Neuronal stem cell (in vitro differentiated cells): ENCODE results near the gene ZCCHC7.

Source experiments
- DNase-seq: peaks from one replicate; pipeline ENCODE4 v3.0.0-alpha.2; 2013; ENCODE audit warnings: low spot score
- H2AFZ ChIP-seq: one replicate; pipeline ENCODE4 v1.6.1; 2013; ENCODE audit warnings: mild to moderate bottlenecking, low read length, inconsistent platforms
- H2AK5ac ChIP-seq: 2 replicates; pipeline ENCODE4 v1.6.1; 2013; ENCODE audit warnings: low read depth, mild to moderate bottlenecking, inconsistent platforms, low read length, moderate library complexity, mixed read lengths
- H2BK120ac ChIP-seq: 2 replicates; pipeline ENCODE4 v1.6.1; 2013; ENCODE audit warnings: low read depth, mild to moderate bottlenecking, inconsistent platforms, low read length, moderate library complexity, mixed read lengths
- H2BK12ac ChIP-seq: one replicate; pipeline ENCODE4 v1.6.1; 2013; ENCODE audit warnings: low read length, inconsistent platforms
- H2BK15ac ChIP-seq: 2 replicates; pipeline ENCODE4 v1.6.1; 2013; ENCODE audit warnings: mild to moderate bottlenecking, low read length, inconsistent platforms, mixed read lengths
- H2BK5ac ChIP-seq: one replicate; pipeline ENCODE4 v1.6.1; 2013; ENCODE audit warnings: inconsistent platforms, mild to moderate bottlenecking, low read length, moderate library complexity
- H3K14ac ChIP-seq: one replicate; pipeline ENCODE4 v1.6.1; 2013; ENCODE audit warnings: low read length, inconsistent platforms
- H3K18ac ChIP-seq: 2 replicates; pipeline ENCODE4 v1.6.1; 2013; ENCODE audit warnings: low read length, inconsistent platforms
- H3K23ac ChIP-seq: 2 replicates; pipeline ENCODE4 v1.6.1; 2013; ENCODE audit warnings: low read depth, mild to moderate bottlenecking, mixed read lengths, low read length, inconsistent platforms; ENCODE audit not compliant: poor library complexity
- H3K27ac ChIP-seq: replicated peaks from 3 replicates; pipeline ENCODE4 v1.5.1; 2013; ENCODE audit warnings: low read length, inconsistent platforms
- H3K27me3 ChIP-seq, 3 experiments: 2 replicates each; pipeline ENCODE4 v1.6.1; 2013; ENCODE audit warnings: low read length in 3 of 3, mild to moderate bottlenecking in 2 of 3, inconsistent platforms in 1 of 3, low read depth in 1 of 3, mixed read lengths in 1 of 3, moderate library complexity in 1 of 3; ENCODE audit not compliant: control insufficient read depth in 3 of 3, insufficient read depth in 3 of 3
- H3K36me3 ChIP-seq, 2 donors: replicated peaks in 1 of 2; 2 replicates each; pipeline ENCODE4 v1.6.1; 2013; ENCODE audit warnings: low read length in 2 of 2; ENCODE audit not compliant: control insufficient read depth in 2 of 2, insufficient read depth in 2 of 2
- H3K4ac ChIP-seq: 2 replicates; pipeline ENCODE4 v1.6.1; 2013; ENCODE audit warnings: inconsistent platforms, mild to moderate bottlenecking, low read length, moderate library complexity
- H3K4me1 ChIP-seq, 2 donors: 1 replicate in 1 of 2; 2 replicates in 1 of 2; pipeline ENCODE4 v1.6.1; 2013; ENCODE audit warnings: low read length in 2 of 2, low read depth in 1 of 2; ENCODE audit not compliant: control insufficient read depth in 2 of 2, insufficient read depth in 1 of 2
- H3K4me2 ChIP-seq: one replicate; pipeline ENCODE4 v1.6.1; 2013; ENCODE audit warnings: mild to moderate bottlenecking, low read length, inconsistent platforms; ENCODE audit not compliant: insufficient read depth, poor library complexity, severe bottlenecking
- H3K4me3 ChIP-seq, 2 donors: 2 replicates each; pipeline ENCODE4 v1.5.1; 2013; ENCODE audit warnings: low read length in 2 of 2, mild to moderate bottlenecking in 2 of 2, inconsistent platforms in 1 of 2, moderate library complexity in 1 of 2
- H3K79me1 ChIP-seq: one replicate; pipeline ENCODE4 v1.6.1; 2013; ENCODE audit warnings: low read depth, mild to moderate bottlenecking, inconsistent platforms, low read length, moderate library complexity
- H3K9ac ChIP-seq: one replicate; pipeline ENCODE4 v1.6.1; 2013; ENCODE audit warnings: mild to moderate bottlenecking, low read depth, low read length, inconsistent platforms; ENCODE audit not compliant: poor library complexity
- H3K9me3 ChIP-seq, 2 donors: replicated peaks in 1 of 2; 2 replicates each; pipeline versions ENCODE3 to v1.6.1; 2013; ENCODE audit warnings: low read length in 2 of 2, mild to moderate bottlenecking in 2 of 2, inconsistent platforms in 1 of 2, low read depth in 1 of 2, mixed read lengths in 1 of 2, moderate library complexity in 1 of 2; ENCODE audit not compliant: control insufficient read depth in 2 of 2, insufficient read depth in 1 of 2
- H4K8ac ChIP-seq: one replicate; pipeline ENCODE4 v1.6.1; 2013; ENCODE audit warnings: low read depth, mild to moderate bottlenecking, inconsistent platforms, low read length, moderate library complexity
- H4K91ac ChIP-seq: one replicate; pipeline ENCODE4 v1.6.1; 2013; ENCODE audit warnings: low read length, low read depth, mild to moderate bottlenecking, inconsistent platforms; ENCODE audit not compliant: poor library complexity
- WGBS, 2 donors: extraction: QIAGEN DNeasy Blood & Tissue Kit; methylation state at CpG; one replicate each; pipeline ENCODE4 v1.1.7; 2013; ENCODE audit warnings: missing lambda C conversion rate in 2 of 2, mixed read lengths in 1 of 2; ENCODE audit not compliant: insufficient read length in 2 of 2, insufficient replicate concordance in 1 of 2; ENCODE audit errors: extremely low coverage in 2 of 2; 5-methylcytosine and 5-hydroxymethylcytosine counted together

ZCCHC7 gene

GRCh38 chr9:37328556-37329227, 208.3 kb downstream of the ZCCHC7 start:
- no peak for DNase-seq
- no peaks in the 10 kb centered on the region for H3K27me3 ChIP-seq
- H2BK120ac ChIP-seq = no peak overlapping the region
- H2BK15ac ChIP-seq = no peak overlapping the region
- H3K4ac ChIP-seq = no peak overlapping the region
- H3K9ac ChIP-seq = no peak overlapping the region
- H4K91ac ChIP-seq = no peak overlapping the region
- H3K4me3 ChIP-seq = no peak overlapping the region
- no peak overlapping the region for H2BK5ac ChIP-seq
- no peak overlapping the region for H3K23ac ChIP-seq
- H3K4me1 ChIP-seq = peaks cover 2 to 32% of the 10 kb centered on the region in 2 donors
- no peak overlapping the region for H3K27ac ChIP-seq
- no peak overlapping the region for H2BK12ac ChIP-seq
- H3K18ac ChIP-seq = no peak overlapping the region
- H3K79me1 ChIP-seq = no peaks in the 10 kb centered on the region
- no peak overlapping the region for H2AFZ ChIP-seq
- H2AK5ac ChIP-seq = no peak overlapping the region
- H3K36me3 ChIP-seq = no peaks in the 10 kb centered on the region
- H4K8ac ChIP-seq = no peak overlapping the region
- no peak overlapping the region for H3K4me2 ChIP-seq
- no peak overlapping the region for H3K14ac ChIP-seq
- H3K9me3 ChIP-seq = no peaks in the 10 kb centered on the region

GRCh38 chr9:37329576-37329975, 209.2 kb downstream of the ZCCHC7 start:
- H2AK5ac ChIP-seq = no peak overlapping the region
- peaks cover 1 to 24% of the 10 kb centered on the region in 2 donors for H3K4me1 ChIP-seq
- H3K79me1 ChIP-seq = no peaks in the 10 kb centered on the region
- no CpG with 5 or more reads among the region's 2 CpGs for WGBS, 2 donors
- H3K4ac ChIP-seq = no peak overlapping the region
- no peak for DNase-seq
- no peak overlapping the region for H2BK15ac ChIP-seq
- H3K27me3 ChIP-seq = no peaks in the 10 kb centered on the region
- H3K4me2 ChIP-seq = no peak overlapping the region
- no peak overlapping the region for H3K9ac ChIP-seq
- H3K27ac ChIP-seq = no peak overlapping the region
- no peak overlapping the region for H2BK5ac ChIP-seq
- no peak overlapping the region for H2BK12ac ChIP-seq
- H3K23ac ChIP-seq = no peak overlapping the region
- no peak overlapping the region for H4K91ac ChIP-seq
- H3K14ac ChIP-seq = no peak overlapping the region
- H2AFZ ChIP-seq = no peak overlapping the region
- no peaks in the 10 kb centered on the region for H3K9me3 ChIP-seq
- H4K8ac ChIP-seq = no peak overlapping the region
- H3K4me3 ChIP-seq = no peak overlapping the region
- H3K36me3 ChIP-seq = no peaks in the 10 kb centered on the region
- H3K18ac ChIP-seq = no peak overlapping the region
- no peak overlapping the region for H2BK120ac ChIP-seq

- H3K4ac ChIP-seq = no peak overlapping the region
- no peaks in the 10 kb centered on the region for H3K27me3 ChIP-seq
- no peak overlapping the region for H2AFZ ChIP-seq
- no peak overlapping the region for H3K27ac ChIP-seq
- H2BK15ac ChIP-seq = no peak overlapping the region
- H2BK12ac ChIP-seq = no peak overlapping the region
- H3K4me2 ChIP-seq = no peak overlapping the region
- H3K18ac ChIP-seq = no peak overlapping the region
- H2BK5ac ChIP-seq = no peak overlapping the region
- H3K4me1 ChIP-seq = peaks cover 0 to 16% of the 10 kb centered on the region in 2 donors
- no peak overlapping the region for H4K8ac ChIP-seq
- no peak overlapping the region for H3K23ac ChIP-seq
- H3K4me3 ChIP-seq = no peak overlapping the region
- no peak overlapping the region for H4K91ac ChIP-seq
- H3K9me3 ChIP-seq = no peaks in the 10 kb centered on the region
- no peaks in the 10 kb centered on the region for H3K36me3 ChIP-seq
- no peak overlapping the region for H2AK5ac ChIP-seq
- no CpG with 5 or more reads among the region's 1 CpG for WGBS, 2 donors
- H3K79me1 ChIP-seq = no peaks in the 10 kb centered on the region
- no peak overlapping the region for H3K14ac ChIP-seq
- DNase-seq = no peak
- H2BK120ac ChIP-seq = no peak overlapping the region
- H3K9ac ChIP-seq = no peak overlapping the region
Measured at GRCh38 chr9:37331871-37332270, 211.5 kb downstream of the ZCCHC7 start.

- H2BK12ac ChIP-seq = no peak overlapping the region
- H3K4me3 ChIP-seq = no peak overlapping the region
- H3K4me2 ChIP-seq = no peak overlapping the region
- H3K36me3 ChIP-seq = no peaks in the 10 kb centered on the region
- H4K91ac ChIP-seq = no peak overlapping the region
- H3K27ac ChIP-seq = no peak overlapping the region
- H3K9ac ChIP-seq = no peak overlapping the region
- H2AK5ac ChIP-seq = no peak overlapping the region
- no peak overlapping the region for H3K14ac ChIP-seq
- H3K27me3 ChIP-seq = no peaks in the 10 kb centered on the region
- H2AFZ ChIP-seq = no peak overlapping the region
- no peak overlapping the region for H2BK5ac ChIP-seq
- H2BK15ac ChIP-seq = no peak overlapping the region
- H3K79me1 ChIP-seq = no peaks in the 10 kb centered on the region
- no peak for DNase-seq
- no peak overlapping the region for H2BK120ac ChIP-seq
- no peaks in the 10 kb centered on the region for H3K9me3 ChIP-seq
- peaks cover 2 to 17% of the 10 kb centered on the region in 2 donors for H3K4me1 ChIP-seq
- no peak overlapping the region for H4K8ac ChIP-seq
- H3K4ac ChIP-seq = no peak overlapping the region
- no peak overlapping the region for H3K18ac ChIP-seq
- no peak overlapping the region for H3K23ac ChIP-seq
Measured at GRCh38 chr9:37332578-37332977, 212.2 kb downstream of the ZCCHC7 start.
